Measurements from ENCODE around the gene GCNT1. TPM values are rescaled to one million over a fixed set of nuclear protein-coding genes. Genes with fewer than 3 reads are reported as not detected.

The GCNT1 gene
- total RNA-seq, 4 donors from 2014 or later = 3.7 to 12.1 (median 6.0) TPM

DNA sequence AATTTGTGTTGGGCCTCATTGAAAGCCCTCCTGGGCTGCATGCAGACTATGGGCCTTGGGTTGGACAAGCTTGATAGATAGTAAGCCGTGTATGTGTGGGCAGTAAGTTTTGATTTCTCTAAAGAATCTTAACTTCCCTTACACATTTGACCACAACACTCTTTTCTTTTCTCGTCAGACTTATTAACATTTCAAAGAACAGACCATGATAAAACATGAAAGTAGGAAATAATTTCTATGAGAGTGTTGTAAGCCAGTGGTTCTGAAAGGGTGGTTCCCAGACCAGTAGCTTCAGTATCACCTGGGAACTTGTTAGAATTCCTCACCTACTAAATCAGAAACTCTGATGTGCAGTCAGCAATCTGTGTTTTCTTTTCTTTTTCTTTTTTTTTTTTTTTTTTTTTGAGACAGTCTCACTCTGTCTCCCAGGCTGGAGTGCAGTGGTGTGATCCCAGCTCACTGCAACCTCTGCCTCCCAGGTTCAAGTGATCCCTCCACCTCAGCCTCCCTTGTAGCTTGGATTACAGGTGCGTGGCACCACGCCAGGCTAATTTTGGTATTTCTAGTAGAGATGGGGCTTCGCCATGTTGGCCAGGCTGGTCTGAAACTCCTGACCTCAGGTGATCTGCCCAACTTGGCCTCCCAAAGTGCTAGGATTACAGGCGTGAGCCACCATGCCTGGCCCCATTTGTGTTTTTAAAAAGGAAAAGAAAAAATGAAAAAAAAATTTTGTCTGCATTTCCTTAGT, 20.0 kb upstream of the GCNT1 start:
- TF ChIP-seq POLR2A (IDR thresholded peaks at IDR 0.05) (no peak), CTCF (IDR thresholded peaks at IDR 0.05) (no peak)
- H3K4me3 ChIP-seq (ENCODE audit: low read depth, poor library complexity, severe bottlenecking) = no peak overlapping the region
- DNase-seq (ENCODE audit: low spot score in 2 of 2) = peak in 1 of 2 donors; percentile 56
- 86 to 92% methylated on average over 6 of the region's 6 CpGs for whole genome bisulfite sequencing, 2 donors
- intact Hi-C loops (cut with DNase I; ENCODE audit: low total_unique reads) = no loop called here

DNA sequence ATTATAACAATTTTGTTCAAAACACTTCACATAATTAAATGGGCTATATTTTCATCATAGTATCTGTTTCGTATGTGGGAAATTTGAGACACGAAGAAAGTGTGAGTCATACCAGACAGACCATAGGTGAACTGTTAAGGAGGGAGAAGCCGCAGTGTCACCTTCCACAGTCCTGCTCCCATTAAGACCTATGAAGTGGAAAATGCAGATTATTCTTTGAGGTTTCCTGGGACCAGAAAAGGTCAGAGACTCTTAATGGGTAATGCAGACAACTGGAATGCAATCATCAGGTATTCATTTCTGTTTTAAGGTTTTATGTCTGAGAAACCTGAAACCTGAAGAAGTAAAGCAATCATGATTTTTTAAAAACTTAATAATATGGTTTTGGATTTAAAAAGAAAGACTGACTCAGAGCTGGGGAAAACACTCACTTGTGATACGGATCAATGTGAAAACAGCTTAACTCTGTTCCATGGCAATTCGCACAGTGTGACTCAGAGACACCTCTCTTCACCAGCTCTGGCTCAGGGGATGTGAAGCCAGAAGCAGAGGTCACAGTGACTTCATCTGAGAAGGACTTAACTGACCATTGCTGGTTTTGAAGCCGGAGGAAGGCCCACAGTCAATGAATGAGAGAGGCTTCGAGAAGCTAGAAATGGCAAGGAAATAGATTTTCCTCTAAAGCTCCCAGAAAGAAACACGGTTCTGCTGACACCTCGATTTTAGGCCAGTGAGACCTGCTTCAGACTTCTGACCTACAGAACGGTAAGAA, 17.2 kb upstream of the GCNT1 start:
- TF ChIP-seq POLR2A (IDR thresholded peaks at IDR 0.05) (no peak), CTCF (IDR thresholded peaks at IDR 0.05) (no peak)
- H3K4me3 ChIP-seq (ENCODE audit: low read depth, poor library complexity, severe bottlenecking) = no peak overlapping the region
- 88% methylated on average over 10 of the region's 10 CpGs for WGBS, 2 donors
- DNase-seq (ENCODE audit: low spot score in 2 of 2) = peak in 1 of 2 donors; percentile 40
- intact Hi-C loops (cut with DNase I; ENCODE audit: low total_unique reads) = no loop called here

DNA sequence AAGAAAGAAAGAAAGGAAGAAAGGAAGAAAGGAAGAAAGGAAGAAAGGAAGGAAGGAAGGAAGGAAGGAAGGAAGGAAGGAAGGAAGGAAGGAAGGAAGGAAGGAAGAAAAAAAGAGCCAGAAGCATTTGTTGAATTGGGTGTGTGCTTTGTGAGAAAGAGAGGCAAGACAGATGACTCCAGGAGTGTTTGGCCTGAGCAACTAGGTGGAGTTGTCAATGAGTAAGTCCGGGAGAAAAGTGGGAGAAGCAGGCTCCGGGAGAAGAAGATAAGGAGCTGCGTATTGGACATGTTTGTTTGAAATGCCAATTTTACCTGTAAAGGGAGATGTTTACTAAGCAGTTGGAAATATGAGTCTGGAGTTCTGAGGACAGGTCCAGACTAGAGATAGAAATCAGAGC, 15.1 kb upstream of the GCNT1 start:
- TF ChIP-seq POLR2A (IDR thresholded peaks at IDR 0.05) (no peak), CTCF (IDR thresholded peaks at IDR 0.05) (no peak)
- intact Hi-C loops (cut with DNase I; ENCODE audit: low total_unique reads) = no loop called here

GRCh38 chr9:76444322-76444929, 14.6 kb upstream of the GCNT1 start:
- WGBS, 2 donors = 65 to 71% methylated on average over 5 of the region's 5 CpGs
- DNase-seq (ENCODE audit: low spot score in 2 of 2) = no peak
- H3K4me3 ChIP-seq (ENCODE audit: low read depth, poor library complexity, severe bottlenecking) = no peak overlapping the region
- intact Hi-C loops (cut with DNase I; ENCODE audit: low total_unique reads) = no loop called here
- TF ChIP-seq CTCF (IDR thresholded peaks at IDR 0.05) (no peak), POLR2A (IDR thresholded peaks at IDR 0.05) (no peak)

More for the DNA sequence above, 15.1 kb upstream of the GCNT1 start:
- no peak overlapping the region for H3K4me3 ChIP-seq (ENCODE audit: low read depth, poor library complexity, severe bottlenecking)
- WGBS, 2 donors = 65 to 71% methylated on average over 3 of the region's 3 CpGs
- DNase-seq (ENCODE audit: low spot score in 2 of 2) = no peak

GRCh38 chr9:76445976-76446375, 13.0 kb upstream of the GCNT1 start:
- no peak for DNase-seq (ENCODE audit: low spot score in 2 of 2)
- H3K4me3 ChIP-seq (ENCODE audit: low read depth, poor library complexity, severe bottlenecking) = no peak overlapping the region
- intact Hi-C loops (cut with DNase I; ENCODE audit: low total_unique reads) = loop anchor here (5.0 kb wide), 1 partner anchor 256 kb away; no protein-coding TSS in a partner anchor
- no peak for TF ChIP-seq CTCF (IDR thresholded peaks at IDR 0.05)
- no peak for TF ChIP-seq POLR2A (IDR thresholded peaks at IDR 0.05)

All from lower leg skin (tissue), 4 donors.